ENCODE measurements around the gene UCHL3. TPM values are rescaled to one million over a fixed set of nuclear protein-coding genes. Genes with fewer than 3 reads are reported as not detected.

UCHL3 gene
- total and polyA plus RNA-seq, 3 donors from 2014 or later: 31.1 to 100 (median 49.1) TPM

- no peak for TF ChIP-seq POLR2A (IDR thresholded peaks at IDR 0.05)
- TF ChIP-seq, protein P1, sequence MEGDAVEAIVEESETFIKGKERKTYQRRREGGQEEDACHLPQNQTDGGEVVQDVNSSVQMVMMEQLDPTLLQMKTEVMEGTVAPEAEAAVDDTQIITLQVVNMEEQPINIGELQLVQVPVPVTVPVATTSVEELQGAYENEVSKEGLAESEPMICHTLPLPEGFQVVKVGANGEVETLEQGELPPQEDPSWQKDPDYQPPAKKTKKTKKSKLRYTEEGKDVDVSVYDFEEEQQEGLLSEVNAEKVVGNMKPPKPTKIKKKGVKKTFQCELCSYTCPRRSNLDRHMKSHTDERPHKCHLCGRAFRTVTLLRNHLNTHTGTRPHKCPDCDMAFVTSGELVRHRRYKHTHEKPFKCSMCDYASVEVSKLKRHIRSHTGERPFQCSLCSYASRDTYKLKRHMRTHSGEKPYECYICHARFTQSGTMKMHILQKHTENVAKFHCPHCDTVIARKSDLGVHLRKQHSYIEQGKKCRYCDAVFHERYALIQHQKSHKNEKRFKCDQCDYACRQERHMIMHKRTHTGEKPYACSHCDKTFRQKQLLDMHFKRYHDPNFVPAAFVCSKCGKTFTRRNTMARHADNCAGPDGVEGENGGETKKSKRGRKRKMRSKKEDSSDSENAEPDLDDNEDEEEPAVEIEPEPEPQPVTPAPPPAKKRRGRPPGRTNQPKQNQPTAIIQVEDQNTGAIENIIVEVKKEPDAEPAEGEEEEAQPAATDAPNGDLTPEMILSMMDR (IDR thresholded peaks at IDR 0.05): no peak
- no peak for DNase-seq
- 97% methylated on average over 2 of the region's 2 CpGs for WGBS, 2 donors
- Histone ChIP-seq H3K27me3 (no peaks in the 10 kb centered on the region), H3K36me3 (ENCODE audit: low read depth, missing control alignments) (no peaks in the 10 kb centered on the region), H3K4me1 (no peaks in the 10 kb centered on the region), H3K4me3 (no peak overlapping the region), H3K27ac (no peak overlapping the region), H3K9me3 (no peaks in the 10 kb centered on the region)
- intact Hi-C loops (cut with DNase I; ENCODE audit: low total_unique reads): no loop called here
Measured at GRCh38 chr13:75648446-75648845, 98.9 kb downstream of the UCHL3 start.

GRCh38 chr13:75651013-75651412, 101.4 kb downstream of the UCHL3 start:
- no peaks in the 10 kb centered on the region for H3K9me3 ChIP-seq
- no peak overlapping the region for H3K4me3 ChIP-seq

DNA sequence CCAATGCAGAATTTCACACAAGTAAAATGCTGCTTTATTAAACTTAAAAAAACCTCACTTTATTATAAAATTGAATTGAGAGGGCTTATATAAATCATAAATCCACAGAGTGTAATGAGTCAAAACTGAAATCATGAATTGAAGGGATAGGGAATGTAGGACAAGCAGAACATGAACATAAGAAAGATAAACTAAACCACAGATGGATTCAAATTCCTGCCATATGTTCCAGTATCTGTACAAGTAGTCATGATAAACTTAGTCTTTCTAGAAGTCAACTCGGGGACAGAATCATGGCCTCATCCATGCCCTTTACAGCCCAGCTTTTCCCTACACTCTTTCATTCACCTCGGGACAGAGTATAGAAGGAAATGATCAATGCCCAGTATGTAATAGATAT, 103.1 kb downstream of the UCHL3 start:
- no peaks in the 10 kb centered on the region for H3K27me3 ChIP-seq
- intact Hi-C loops (cut with DNase I; ENCODE audit: low total_unique reads): no loop called here
- H3K4me3 ChIP-seq: no peak overlapping the region
- no peaks in the 10 kb centered on the region for H3K9me3 ChIP-seq
- TF ChIP-seq POLR2A (IDR thresholded peaks at IDR 0.05): no peak
- TF ChIP-seq, protein P1 (IDR thresholded peaks at IDR 0.05): no peak
- H3K4me1 ChIP-seq: no peaks in the 10 kb centered on the region
- no peak for DNase-seq
- H3K36me3 ChIP-seq (ENCODE audit: low read depth, missing control alignments): no peaks in the 10 kb centered on the region
- 94 to 96% methylated on average over 2 of the region's 2 CpGs for WGBS, 2 donors
- no peak overlapping the region for H3K27ac ChIP-seq

More at GRCh38 chr13:75651013-75651412, 101.4 kb downstream of the UCHL3 start:
- no peaks in the 10 kb centered on the region for H3K4me1 ChIP-seq
- no peak for TF ChIP-seq POLR2A (IDR thresholded peaks at IDR 0.05)
- TF ChIP-seq, protein P1 (IDR thresholded peaks at IDR 0.05): no peak
- H3K27me3 ChIP-seq: no peaks in the 10 kb centered on the region
- intact Hi-C loops (cut with DNase I; ENCODE audit: low total_unique reads): no loop called here
- H3K36me3 ChIP-seq (ENCODE audit: low read depth, missing control alignments): no peaks in the 10 kb centered on the region
- WGBS, 2 donors: 76 to 77% methylated on average over 2 of the region's 2 CpGs
- DNase-seq: no peak
- H3K27ac ChIP-seq: no peak overlapping the region

Other genes starting within 250 kb of the UCHL3 start
- 10 to 100 TPM; 20.4 to 23.5 TPM for gene TBC1D4, start 67.6 kb upstream of the UCHL3 start, total RNA-seq
- gene TBC1D4, start 67.6 kb upstream of the UCHL3 start, polyA plus RNA-seq (ENCODE audit: insufficient read depth, low read depth, low replicate concordance): 12.7 TPM
- gene COMMD6, start 11.9 kb upstream of the UCHL3 start, total RNA-seq: 10 to 100 TPM; 51.3 to 60.4 TPM
- 166 TPM for gene COMMD6, start 11.9 kb upstream of the UCHL3 start, polyA plus RNA-seq (ENCODE audit: insufficient read depth, low read depth, low replicate concordance)
- gene LMO7, start 86.5 kb downstream of the UCHL3 start, total RNA-seq: 100 to 1,000 TPM; 111 to 132 TPM
- 39.1 TPM for gene LMO7, start 86.5 kb downstream of the UCHL3 start, polyA plus RNA-seq (ENCODE audit: insufficient read depth, low read depth, low replicate concordance)

Data from testis (tissue), 3 donors.